Peyer's patch (tissue), 4 donors: ENCODE data around the gene PPARA. TPM values are rescaled to one million over a fixed set of nuclear protein-coding genes. Genes with fewer than 3 reads are reported as not detected.

Source experiments
- DNase-seq, 3 donors: peaks; one replicate each; pipeline ENCODE4 v3.0.0-alpha.2; 2017 to 2019
- H3K27ac ChIP-seq, 4 donors: fragments of 200-600 bp; sonication (generic); one replicate each; pipeline ENCODE4 v1.5.1; 2016 to 2019
- H3K27me3 ChIP-seq, 2 donors: fragments of 200-600 bp; sonication (generic); one replicate each; pipeline ENCODE4 v1.5.1; 2019
- H3K36me3 ChIP-seq, 3 donors: fragments of 200-600 bp; sonication (generic); one replicate each; pipeline ENCODE4 v1.5.1; 2016 to 2019
- H3K4me1 ChIP-seq, 4 donors: fragments of 200-600 bp; sonication (generic); one replicate each; pipeline ENCODE4 v1.5.1; 2016 to 2019
- H3K4me3 ChIP-seq, 4 donors: fragments of 200-600 bp; sonication (generic); 1 replicate in 3 of 4; 2 replicates in 1 of 4; pipeline ENCODE4 v1.5.1; 2016 to 2019; ENCODE audit warnings: mild to moderate bottlenecking in 1 of 4
- H3K9me3 ChIP-seq, 4 donors: fragments of 200-600 bp; sonication (generic); one replicate each; pipeline ENCODE4 v1.5.1; 2016 to 2019; ENCODE audit warnings: mild to moderate bottlenecking in 1 of 4
- POLR2A ChIP-seq, 2 donors: fragments of 450-650 bp; IDR thresholded peaks; one replicate each; pipeline ENCODE4 v1.5.1; 2017; ENCODE audit warnings: antibody characterized with exemption in 2 of 2, mild to moderate bottlenecking in 2 of 2, moderate library complexity in 2 of 2
- total RNA-seq, 4 donors: library from RNA; depleted of rRNA; stranded (reverse); fragments of >200 nt; gene quantifications; one replicate each; pipeline ENCODE4 v1.1.0, GENCODE V29; 2016
- TF ChIP-seq, protein P1 (sequence below), 6 experiments: fragments of 450-650 bp in 4 of 6; fragments of 200-600 bp in 2 of 6; sonication (generic) in 1 of 6; IDR thresholded peaks; one replicate each; pipeline ENCODE4 v1.5.1; 2017 to 2019; ENCODE audit warnings: antibody characterized with exemption in 6 of 6, mild to moderate bottlenecking in 3 of 6, moderate library complexity in 1 of 6

PPARA gene
- total RNA-seq, 4 donors from 2014 or later = 21.5 to 231 (median 189) TPM

DNA sequence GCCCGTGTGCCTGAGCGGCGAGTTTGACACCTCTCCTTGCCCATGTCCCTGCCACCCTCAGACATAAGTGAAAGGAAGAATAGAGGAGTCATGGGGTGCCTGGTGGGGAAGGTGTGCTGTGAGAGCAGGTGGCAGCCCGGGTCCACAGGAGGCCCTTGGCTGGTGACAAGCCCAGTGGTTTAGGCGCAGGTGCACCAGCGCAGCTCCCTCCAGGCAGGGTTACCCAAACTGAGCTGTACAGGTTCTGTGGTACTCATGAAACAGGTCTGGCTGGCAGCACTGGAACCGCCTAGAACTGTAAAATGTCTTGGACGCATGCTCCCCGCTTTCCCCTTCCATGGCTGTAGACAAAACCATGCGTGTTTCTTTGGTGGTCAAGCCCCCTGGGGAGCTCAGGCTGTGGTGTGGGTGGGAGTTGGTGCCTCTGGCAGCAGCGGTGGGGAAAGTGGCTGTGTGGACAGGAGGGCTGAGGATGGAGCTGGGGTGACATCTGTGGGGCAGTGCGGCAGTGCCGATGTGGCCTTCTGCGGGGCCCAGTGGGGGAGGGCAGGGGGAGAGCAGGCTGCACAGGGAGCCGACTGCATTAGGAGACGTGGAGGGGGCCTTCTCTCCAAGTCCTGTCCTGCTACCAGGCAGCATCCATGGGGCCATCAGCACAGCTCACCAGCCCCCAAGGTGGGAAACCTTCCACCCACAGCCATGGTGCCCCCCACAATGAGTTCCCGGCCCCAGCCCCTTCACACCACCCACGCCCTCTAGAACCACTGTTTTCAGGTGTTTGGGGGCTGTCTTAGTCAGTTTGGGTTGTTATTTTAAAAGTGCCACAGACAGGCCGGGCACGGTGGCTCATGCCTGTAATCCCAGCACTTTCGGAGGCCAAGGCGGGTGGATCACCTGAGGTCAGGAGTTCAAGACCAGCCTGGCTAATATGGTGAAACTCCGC is 140.8 kb downstream of the PPARA start:
- no peak for TF ChIP-seq POLR2A (IDR thresholded peaks at IDR 0.05)
- TF ChIP-seq, protein P1, sequence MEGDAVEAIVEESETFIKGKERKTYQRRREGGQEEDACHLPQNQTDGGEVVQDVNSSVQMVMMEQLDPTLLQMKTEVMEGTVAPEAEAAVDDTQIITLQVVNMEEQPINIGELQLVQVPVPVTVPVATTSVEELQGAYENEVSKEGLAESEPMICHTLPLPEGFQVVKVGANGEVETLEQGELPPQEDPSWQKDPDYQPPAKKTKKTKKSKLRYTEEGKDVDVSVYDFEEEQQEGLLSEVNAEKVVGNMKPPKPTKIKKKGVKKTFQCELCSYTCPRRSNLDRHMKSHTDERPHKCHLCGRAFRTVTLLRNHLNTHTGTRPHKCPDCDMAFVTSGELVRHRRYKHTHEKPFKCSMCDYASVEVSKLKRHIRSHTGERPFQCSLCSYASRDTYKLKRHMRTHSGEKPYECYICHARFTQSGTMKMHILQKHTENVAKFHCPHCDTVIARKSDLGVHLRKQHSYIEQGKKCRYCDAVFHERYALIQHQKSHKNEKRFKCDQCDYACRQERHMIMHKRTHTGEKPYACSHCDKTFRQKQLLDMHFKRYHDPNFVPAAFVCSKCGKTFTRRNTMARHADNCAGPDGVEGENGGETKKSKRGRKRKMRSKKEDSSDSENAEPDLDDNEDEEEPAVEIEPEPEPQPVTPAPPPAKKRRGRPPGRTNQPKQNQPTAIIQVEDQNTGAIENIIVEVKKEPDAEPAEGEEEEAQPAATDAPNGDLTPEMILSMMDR (IDR thresholded peaks at IDR 0.05) = no peak
- Histone ChIP-seq H3K9me3 (no peaks in the 10 kb centered on the region), H3K4me3 (no peak overlapping the region), H3K27me3 (no peaks in the 10 kb centered on the region), H3K36me3 (peaks cover 0 to 74% (median 0%) of the 10 kb centered on the region in 3 donors), H3K4me1 (peaks cover 3 to 27% (median 10%) of the 10 kb centered on the region in 4 donors), H3K27ac (no peak overlapping the region)
- DNase-seq = peak in 1 of 3 donors; percentile 34

DNA sequence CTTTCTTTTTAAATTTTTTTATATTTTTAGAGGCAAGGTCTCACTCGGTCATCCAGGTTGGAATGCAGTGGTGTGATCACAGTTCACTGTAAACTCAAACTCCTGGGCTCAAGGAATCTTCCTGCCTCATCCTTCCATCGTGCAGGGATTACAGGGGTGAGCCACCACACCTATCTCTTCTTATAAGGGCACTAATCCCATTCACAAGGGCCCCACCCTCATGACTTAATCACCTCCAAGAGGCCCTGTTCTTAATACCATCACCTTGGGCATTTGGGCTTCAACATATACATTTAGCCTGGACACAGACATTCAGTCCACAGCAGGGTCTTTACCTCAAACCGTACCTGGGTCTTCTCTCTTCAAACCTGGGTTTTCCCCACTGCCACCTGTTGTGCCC is 141.8 kb downstream of the PPARA start:
- H3K27ac ChIP-seq = no peak overlapping the region
- no peak overlapping the region for H3K4me3 ChIP-seq
- H3K9me3 ChIP-seq = no peaks in the 10 kb centered on the region
- peaks cover 0 to 64% (median 0%) of the 10 kb centered on the region in 3 donors for H3K36me3 ChIP-seq
- no peak for DNase-seq
- H3K4me1 ChIP-seq = peaks cover 3 to 27% (median 14%) of the 10 kb centered on the region in 4 donors
- no peaks in the 10 kb centered on the region for H3K27me3 ChIP-seq
- TF ChIP-seq, protein P1 (IDR thresholded peaks at IDR 0.05) = no peak

DNA sequence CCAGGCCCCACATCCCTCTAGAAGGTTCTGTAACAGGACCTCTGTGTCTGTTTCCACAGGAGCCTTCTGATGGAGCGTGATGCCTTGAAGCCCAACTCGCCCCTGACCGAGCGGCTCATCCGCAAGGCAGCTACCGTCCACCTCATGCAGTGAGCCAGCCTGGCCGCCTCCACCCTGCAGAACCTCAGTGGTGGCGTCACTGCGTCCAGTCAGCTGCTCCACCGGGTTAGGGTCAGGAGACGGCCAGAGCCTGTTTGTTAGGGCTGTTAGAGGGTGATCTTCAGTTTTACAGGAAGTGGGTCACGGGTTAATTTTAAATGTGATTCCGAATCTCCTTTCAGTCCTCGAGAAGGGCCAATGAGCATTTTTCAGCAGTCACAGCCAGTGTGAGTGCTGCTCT is 142.4 kb downstream of the PPARA start:
- TF ChIP-seq, protein P1 (IDR thresholded peaks at IDR 0.05) = no peak
- TF ChIP-seq POLR2A (IDR thresholded peaks at IDR 0.05) = no peak
- Histone ChIP-seq H3K27ac (peak overlapping the region in 2 of 4 donors; percentile 4 to 35), H3K4me3 (no peak overlapping the region), H3K9me3 (no peaks in the 10 kb centered on the region), H3K36me3 (peaks cover 0 to 58% (median 0%) of the 10 kb centered on the region in 3 donors), H3K27me3 (no peaks in the 10 kb centered on the region), H3K4me1 (peaks cover under 1 to 23% (median 12%) of the 10 kb centered on the region in 4 donors)
- DNase-seq = peak in 2 of 3 donors; percentile 44 to 64

Other genes starting within 250 kb of the PPARA start
- gene WNT7B, start 173.4 kb upstream of the PPARA start, total RNA-seq = not detected
- gene CDPF1, start 99.8 kb downstream of the PPARA start, total RNA-seq = 10 to 100 TPM in 3 of 4 donors, 1 to 10 TPM in 1; 7.0 to 23.9 (median 12.1) TPM
- 1 to 10 TPM in 1 of 4 donors, under 1 TPM in 2, not detected in 1; 0.13 to 1.3 (median 0.35) TPM for gene PKDREJ, start 112.8 kb downstream of the PPARA start, total RNA-seq
- 100 to 1,000 TPM; 173 to 606 (median 587) TPM for gene TTC38, start 117.5 kb downstream of the PPARA start, total RNA-seq
- 10 to 100 TPM in 1 of 4 donors, 1 to 10 TPM in 3; 2.3 to 14.9 (median 5.9) TPM for gene GTSE1, start 146.3 kb downstream of the PPARA start, total RNA-seq
- gene TRMU, start 185.2 kb downstream of the PPARA start, total RNA-seq = 100 to 1,000 TPM in 1 of 4 donors, 10 to 100 TPM in 3; 35.2 to 101 (median 83.3) TPM